ENCODE measurements around the gene KIRREL3. TPM values are rescaled to one million over a fixed set of nuclear protein-coding genes. Genes with fewer than 3 reads are reported as not detected.

Gene KIRREL3
- total RNA-seq, 2 experiments from 2014 or later = not detected

GRCh38 chr11:126589492-126589803, 411.1 kb downstream of the KIRREL3 start:
- ATAC-seq (ENCODE audit: poor library complexity) (no peak), DNase-seq (no peak)
- H3K4me1 Mint-ChIP-seq (ENCODE audit: low read depth) = no peaks in the 10 kb centered on the region
- H3K36me3 Mint-ChIP-seq (ENCODE audit: low read depth) = no peaks in the 10 kb centered on the region
- H3K36me3 ChIP-seq (ENCODE audit: insufficient read depth, low read length) = no peaks in the 10 kb centered on the region
- no peak overlapping the region for H3K4me3 ChIP-seq (ENCODE audit: low read length)
- POLR2A ChIA-PET = no interaction called here
- intact Hi-C loops (cut with DNase I, micrococcal nuclease) = no loop called here
- no peaks in the 10 kb centered on the region for H3K4me1 ChIP-seq (ENCODE audit: insufficient read depth, low read length)
- H3K27ac ChIP-seq (ENCODE audit: low read depth in 1 of 2, low read length in 2 of 2) = no peak overlapping the region
- no peaks in the 10 kb centered on the region for H3K27me3 ChIP-seq (ENCODE audit: control insufficient read depth in 1 of 2, insufficient read depth in 2 of 2, low read length in 2 of 2)
- CTCF ChIA-PET = no interaction called here
- H3K27me3 Mint-ChIP-seq = peaks cover 12% of the 10 kb centered on the region
- H3K4me3 Mint-ChIP-seq = no peak overlapping the region
- no peak overlapping the region for H3K27ac Mint-ChIP-seq
- H3K9me3 ChIP-seq (ENCODE audit: control insufficient read depth in 1 of 2, insufficient read depth in 1 of 2, low read length in 2 of 2) = peaks cover 0 to 6% of the 10 kb centered on the region in 2 experiments
- no peaks in the 10 kb centered on the region for H3K9me3 Mint-ChIP-seq
- TF ChIP-seq, protein P1, sequence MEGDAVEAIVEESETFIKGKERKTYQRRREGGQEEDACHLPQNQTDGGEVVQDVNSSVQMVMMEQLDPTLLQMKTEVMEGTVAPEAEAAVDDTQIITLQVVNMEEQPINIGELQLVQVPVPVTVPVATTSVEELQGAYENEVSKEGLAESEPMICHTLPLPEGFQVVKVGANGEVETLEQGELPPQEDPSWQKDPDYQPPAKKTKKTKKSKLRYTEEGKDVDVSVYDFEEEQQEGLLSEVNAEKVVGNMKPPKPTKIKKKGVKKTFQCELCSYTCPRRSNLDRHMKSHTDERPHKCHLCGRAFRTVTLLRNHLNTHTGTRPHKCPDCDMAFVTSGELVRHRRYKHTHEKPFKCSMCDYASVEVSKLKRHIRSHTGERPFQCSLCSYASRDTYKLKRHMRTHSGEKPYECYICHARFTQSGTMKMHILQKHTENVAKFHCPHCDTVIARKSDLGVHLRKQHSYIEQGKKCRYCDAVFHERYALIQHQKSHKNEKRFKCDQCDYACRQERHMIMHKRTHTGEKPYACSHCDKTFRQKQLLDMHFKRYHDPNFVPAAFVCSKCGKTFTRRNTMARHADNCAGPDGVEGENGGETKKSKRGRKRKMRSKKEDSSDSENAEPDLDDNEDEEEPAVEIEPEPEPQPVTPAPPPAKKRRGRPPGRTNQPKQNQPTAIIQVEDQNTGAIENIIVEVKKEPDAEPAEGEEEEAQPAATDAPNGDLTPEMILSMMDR (IDR thresholded peaks at IDR 0.05) = no peak

DNA sequence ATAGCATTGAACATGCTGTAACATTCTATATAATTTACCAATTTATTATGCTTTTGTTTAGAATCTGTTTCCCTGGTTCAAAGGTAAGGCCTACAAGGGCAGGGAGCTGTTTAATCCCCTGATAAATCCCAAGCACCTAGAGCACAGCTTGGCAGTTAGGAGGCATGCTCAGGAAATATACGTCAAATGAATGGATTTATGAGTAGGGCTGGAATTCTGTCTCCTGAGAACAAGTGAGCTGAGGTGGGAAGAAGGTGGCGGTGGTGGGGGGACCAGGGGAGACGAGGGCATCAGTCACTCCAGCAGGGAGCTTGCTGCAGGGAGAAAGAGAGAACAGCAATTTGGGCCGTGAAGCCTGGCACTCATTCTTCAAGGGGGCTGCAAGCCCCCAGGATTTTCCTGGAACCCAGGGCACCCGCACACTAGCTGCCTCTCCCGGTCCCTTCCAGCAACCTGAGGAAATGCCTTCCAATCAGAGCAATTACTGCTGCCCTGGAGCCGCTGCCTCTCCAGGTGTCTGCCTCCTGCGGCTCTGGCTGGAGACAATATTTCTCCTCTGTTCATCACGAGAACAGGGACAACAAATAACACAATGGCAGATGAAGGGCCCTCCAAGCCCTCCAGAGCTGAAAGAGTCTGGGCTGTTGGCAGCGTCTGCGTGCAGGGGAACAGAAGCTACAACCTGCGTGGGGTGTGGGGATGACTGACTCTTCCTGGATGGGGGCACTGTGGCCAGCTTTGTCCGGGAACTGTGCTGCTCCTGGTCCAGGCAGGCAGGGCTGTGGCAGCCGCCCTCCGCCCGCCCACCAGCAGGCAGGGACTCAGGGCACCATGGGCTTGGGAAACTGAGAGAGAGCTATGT, 411.7 kb downstream of the KIRREL3 start:
- no peaks in the 10 kb centered on the region for H3K36me3 ChIP-seq (ENCODE audit: insufficient read depth, low read length)
- H3K27ac ChIP-seq (ENCODE audit: low read depth in 1 of 2, low read length in 2 of 2) = no peak overlapping the region
- peaks cover 0 to 6% of the 10 kb centered on the region in 2 experiments for H3K9me3 ChIP-seq (ENCODE audit: control insufficient read depth in 1 of 2, insufficient read depth in 1 of 2, low read length in 2 of 2)
- intact Hi-C loops (cut with DNase I, micrococcal nuclease) = no loop called here
- no peaks in the 10 kb centered on the region for H3K9me3 Mint-ChIP-seq
- no peak overlapping the region for H3K27ac Mint-ChIP-seq
- DNase-seq = no peak
- ChIA-PET POLR2A (no interaction called here), CTCF (no interaction called here)
- no peaks in the 10 kb centered on the region for H3K4me1 Mint-ChIP-seq (ENCODE audit: low read depth)
- H3K27me3 ChIP-seq (ENCODE audit: control insufficient read depth in 1 of 2, insufficient read depth in 2 of 2, low read length in 2 of 2) = no peaks in the 10 kb centered on the region
- H3K4me3 ChIP-seq (ENCODE audit: low read length) = no peak overlapping the region
- H3K36me3 Mint-ChIP-seq (ENCODE audit: low read depth) = no peaks in the 10 kb centered on the region
- H3K27me3 Mint-ChIP-seq = peaks cover 14% of the 10 kb centered on the region
- H3K4me1 ChIP-seq (ENCODE audit: insufficient read depth, low read length) = no peaks in the 10 kb centered on the region
- no peak overlapping the region for H3K4me3 Mint-ChIP-seq
- ATAC-seq (ENCODE audit: poor library complexity) = no peak
- TF ChIP-seq, protein P1 (IDR thresholded peaks at IDR 0.05) = no peak

DNA sequence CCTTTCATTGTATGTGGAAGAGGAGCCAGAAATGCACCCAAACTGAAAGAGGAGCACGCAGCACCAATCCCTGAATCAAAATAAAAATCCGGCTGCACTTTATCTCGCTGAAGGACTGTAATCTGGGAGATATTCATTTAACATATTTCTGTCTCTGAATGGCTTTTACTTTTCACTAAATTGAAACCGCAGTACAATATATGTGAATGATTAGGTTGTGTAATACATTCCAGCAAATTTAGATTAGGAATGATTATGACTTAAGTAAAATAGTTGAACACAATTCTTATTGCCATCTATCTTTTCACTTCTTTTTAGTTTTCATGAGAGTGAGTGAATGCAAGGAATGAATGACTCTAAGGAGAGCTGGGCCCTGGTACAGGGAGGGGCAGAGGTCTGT, 413.0 kb downstream of the KIRREL3 start:
- Mint-ChIP-seq H3K27ac (no peak overlapping the region), H3K9me3 (no peaks in the 10 kb centered on the region), H3K4me3 (no peak overlapping the region), H3K36me3 (ENCODE audit: low read depth) (no peaks in the 10 kb centered on the region), H3K4me1 (ENCODE audit: low read depth) (no peaks in the 10 kb centered on the region), H3K27me3 (peaks cover 14% of the 10 kb centered on the region)
- TF ChIP-seq, protein P1 (IDR thresholded peaks at IDR 0.05) = no peak
- no peak for DNase-seq
- Histone ChIP-seq H3K36me3 (ENCODE audit: insufficient read depth, low read length) (no peaks in the 10 kb centered on the region), H3K27me3 (ENCODE audit: control insufficient read depth in 1 of 2, insufficient read depth in 2 of 2, low read length in 2 of 2) (no peaks in the 10 kb centered on the region), H3K9me3 (ENCODE audit: control insufficient read depth in 1 of 2, insufficient read depth in 1 of 2, low read length in 2 of 2) (peaks cover 0 to 6% of the 10 kb centered on the region in 2 experiments), H3K27ac (ENCODE audit: low read depth in 1 of 2, low read length in 2 of 2) (no peak overlapping the region), H3K4me1 (ENCODE audit: insufficient read depth, low read length) (no peaks in the 10 kb centered on the region), H3K4me3 (ENCODE audit: low read length) (no peak overlapping the region)
- POLR2A ChIA-PET = no interaction called here
- CTCF ChIA-PET = no interaction called here
- intact Hi-C loops (cut with DNase I, micrococcal nuclease) = no loop called here
- ATAC-seq (ENCODE audit: poor library complexity) = no peak

Data from CD4-positive, alpha-beta T cell (primary cell).